HG03442 (cell line): ENCODE data around the gene EME2.

Experiments used
- ATAC-seq: cut with Tn5 transposase; IDR thresholded peaks from one replicate; pipeline ENCODE4 v1.9.1; 2021; ENCODE audit warnings: mild to moderate bottlenecking, moderate library complexity; ENCODE audit not compliant: unreplicated experiment

The EME2 gene

GRCh38 chr16:1766231-1766630 is 6.4 kb upstream of the EME2 start:
- no peak for ATAC-seq

- no peak for ATAC-seq
Observed at GRCh38 chr16:1766701-1767100, 5.9 kb upstream of the EME2 start.

DNA sequence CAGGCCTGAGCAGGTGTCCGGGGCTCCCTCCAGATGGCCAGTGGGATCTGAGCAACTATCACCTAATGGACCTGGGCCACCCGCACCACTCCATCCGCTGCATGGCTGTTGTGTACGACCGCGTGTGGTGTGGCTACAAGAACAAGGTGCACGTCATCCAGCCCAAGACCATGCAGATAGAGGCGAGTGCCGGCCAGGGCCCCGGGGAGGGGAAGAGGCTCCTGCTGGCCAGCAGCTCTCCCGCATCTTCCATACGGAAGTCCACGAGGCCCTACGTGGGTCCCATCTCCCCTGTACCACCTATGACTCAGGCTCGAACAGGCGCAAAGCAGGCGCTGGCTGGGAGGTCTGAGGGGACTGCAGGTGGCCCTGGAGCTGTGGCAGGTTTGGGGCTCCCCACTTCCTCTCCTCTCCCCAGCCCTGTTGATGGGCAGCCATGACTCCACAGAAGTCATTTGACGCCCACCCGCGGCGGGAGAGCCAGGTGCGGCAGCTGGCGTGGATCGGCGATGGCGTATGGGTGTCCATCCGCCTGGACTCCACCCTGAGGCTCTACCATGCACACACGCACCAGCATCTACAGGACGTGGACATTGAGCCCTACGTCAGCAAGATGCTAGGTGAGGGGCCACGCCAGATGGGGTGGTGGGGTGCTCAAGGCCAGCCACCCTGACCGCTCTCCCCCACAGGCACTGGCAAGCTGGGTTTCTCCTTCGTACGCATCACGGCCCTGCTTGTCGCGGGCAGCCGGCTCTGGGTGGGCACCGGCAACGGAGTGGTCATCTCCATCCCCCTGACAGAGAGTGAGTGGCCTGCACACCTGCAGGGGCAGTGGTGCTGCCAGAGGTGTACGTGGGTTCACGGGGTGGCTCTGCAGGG is 5.3 kb upstream of the EME2 start:
- no peak for ATAC-seq

DNA sequence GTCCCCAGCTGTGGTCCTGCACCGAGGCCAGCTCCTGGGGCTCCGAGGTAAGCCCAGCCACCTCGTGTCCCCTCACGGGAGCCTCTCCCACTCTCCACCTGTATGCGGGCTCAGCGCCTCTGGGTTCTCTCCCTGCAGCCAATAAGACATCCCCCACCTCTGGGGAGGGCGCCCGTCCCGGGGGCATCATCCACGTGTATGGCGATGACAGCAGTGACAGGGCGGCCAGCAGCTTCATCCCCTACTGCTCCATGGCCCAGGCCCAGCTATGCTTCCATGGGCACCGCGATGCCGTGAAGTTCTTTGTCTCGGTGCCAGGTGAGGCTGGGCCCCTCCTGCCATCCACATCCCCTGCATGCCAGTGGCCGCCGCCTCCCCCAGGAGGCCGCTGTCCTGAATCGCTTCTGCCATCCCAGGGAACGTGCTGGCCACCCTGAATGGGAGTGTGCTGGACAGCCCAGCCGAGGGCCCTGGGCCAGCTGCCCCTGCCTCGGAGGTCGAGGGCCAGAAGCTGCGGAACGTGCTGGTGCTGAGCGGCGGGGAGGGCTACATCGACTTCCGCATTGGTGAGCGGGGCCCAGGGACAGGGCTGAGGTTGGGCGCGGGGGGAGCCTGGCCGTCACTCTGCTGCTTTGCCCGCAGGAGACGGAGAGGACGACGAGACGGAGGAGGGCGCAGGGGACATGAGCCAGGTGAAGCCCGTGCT is 4.4 kb upstream of the EME2 start:
- ATAC-seq: no peak

DNA sequence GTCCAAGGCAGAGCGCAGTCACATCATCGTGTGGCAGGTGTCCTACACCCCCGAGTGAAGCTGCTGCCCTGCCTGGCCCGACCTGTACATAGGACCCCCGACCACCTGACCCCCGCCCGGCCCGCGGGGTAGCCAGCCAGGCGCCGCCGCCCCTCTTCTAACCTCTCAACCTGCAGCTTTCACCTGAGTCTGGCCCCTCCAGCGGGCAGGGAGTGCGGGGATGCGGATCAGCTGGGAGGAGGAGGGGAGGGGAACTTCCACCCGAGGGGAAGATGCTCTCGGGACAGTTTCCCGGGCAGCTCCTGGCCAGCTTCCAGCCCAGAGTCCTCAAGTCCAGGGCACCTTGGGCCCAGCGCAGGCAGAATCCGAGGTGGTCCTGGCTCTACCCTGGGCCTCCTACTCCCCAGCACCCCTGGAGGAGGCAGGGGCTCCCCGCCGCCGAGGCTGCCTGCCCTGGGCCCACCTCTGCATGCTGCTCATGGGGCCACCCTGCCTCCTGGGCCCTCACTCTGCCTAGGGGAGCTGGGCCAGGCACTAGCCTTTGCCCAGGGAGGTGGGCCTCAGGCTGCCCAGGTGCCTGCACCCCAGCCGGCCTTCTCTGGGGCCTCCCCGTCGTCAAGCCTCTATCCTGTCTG is 3.7 kb upstream of the EME2 start:
- no peak for ATAC-seq

DNA sequence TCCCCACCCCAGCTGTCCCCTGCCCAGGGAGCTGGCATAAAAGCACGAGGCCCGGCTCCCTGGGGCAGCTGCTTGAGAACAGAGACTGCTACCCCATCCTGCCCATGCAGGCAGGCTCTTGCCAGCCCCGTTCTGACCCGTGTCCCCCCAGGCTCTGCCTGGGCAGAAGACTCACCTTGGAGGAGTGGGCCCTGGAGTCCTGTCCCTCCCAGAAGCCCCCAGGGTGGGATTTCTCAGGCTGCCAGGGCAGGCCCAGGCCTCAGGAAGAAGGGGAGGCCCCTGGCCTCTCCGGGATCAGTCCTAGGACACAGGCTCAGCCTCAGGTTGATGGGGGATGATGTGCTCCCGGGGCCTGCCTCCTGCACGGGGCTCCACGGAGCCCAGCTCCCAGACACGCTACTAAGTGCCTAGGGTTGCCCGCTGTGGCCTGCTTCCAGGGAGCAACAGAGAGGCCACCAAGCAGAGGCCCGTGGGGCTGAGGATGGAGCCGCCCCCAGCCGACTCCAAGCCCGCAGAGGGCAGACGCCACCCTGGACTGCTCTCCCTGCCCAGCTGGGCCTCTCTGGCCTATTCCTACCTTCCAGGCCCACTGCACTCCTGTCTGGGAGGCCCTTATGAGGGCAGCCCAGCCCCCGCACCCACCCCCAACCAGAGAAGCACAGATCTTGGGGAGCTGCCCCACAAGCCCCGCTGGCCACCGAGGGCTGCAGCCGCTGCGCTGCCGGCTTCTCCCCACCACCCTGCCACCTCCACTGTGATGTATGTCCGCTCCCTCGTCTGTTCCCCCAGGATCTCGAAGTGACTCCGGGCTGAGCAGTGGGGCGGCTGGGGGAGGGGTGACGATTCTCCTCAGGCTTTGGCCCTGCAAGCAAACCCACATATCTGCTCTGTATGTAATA is 3.0 kb upstream of the EME2 start:
- no peak for ATAC-seq

DNA sequence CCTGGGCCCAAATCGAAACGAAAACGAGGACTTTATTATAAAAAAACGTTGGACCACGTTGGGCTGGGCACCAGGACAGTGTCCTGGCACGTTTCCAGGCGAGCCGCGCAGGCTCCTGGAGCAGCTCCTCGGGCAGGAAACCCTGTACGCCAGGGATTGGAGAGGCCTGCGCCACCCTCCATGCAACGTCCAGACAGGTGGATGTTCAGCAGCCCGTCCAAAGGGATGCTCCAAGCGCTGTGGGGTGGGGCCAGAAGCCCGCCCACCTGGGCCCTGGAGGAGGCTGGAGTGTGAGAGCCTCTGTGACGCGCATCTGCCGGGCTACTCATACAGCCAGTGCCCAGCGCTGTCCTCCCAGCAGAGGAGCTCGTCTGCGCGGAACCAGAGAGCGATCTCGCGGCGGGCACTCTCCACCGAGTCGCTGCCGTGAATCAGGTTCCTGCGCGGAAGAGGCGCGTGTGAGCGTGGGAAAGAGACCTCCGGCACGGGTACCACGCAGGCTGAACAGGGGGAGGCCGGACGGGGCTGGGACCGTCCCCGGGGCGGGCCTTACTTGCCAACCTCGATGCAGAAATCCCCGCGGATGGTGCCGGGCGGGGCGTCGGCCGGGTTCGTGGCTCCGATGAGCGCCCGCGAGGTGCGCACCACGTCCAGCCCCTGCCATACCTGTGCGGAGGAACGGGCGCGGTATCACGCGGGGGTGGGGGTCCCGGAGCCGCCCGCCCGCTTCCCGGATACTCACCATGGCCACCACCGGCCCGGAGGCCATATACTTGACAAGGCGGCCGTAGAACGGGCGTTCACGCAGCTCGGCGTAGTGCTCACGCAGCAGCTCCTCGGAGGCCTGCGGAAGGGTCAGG is 2.1 kb upstream of the EME2 start:
- no peak for ATAC-seq

GRCh38 chr16:1771188-1771863 is 1.3 kb upstream of the EME2 start, which contains the start of gene NME3:
NME3 (minus strand) TSS chr16:1771543; CDS start chr16:1771534, 9 bp downstream.
- no peak for ATAC-seq

DNA sequence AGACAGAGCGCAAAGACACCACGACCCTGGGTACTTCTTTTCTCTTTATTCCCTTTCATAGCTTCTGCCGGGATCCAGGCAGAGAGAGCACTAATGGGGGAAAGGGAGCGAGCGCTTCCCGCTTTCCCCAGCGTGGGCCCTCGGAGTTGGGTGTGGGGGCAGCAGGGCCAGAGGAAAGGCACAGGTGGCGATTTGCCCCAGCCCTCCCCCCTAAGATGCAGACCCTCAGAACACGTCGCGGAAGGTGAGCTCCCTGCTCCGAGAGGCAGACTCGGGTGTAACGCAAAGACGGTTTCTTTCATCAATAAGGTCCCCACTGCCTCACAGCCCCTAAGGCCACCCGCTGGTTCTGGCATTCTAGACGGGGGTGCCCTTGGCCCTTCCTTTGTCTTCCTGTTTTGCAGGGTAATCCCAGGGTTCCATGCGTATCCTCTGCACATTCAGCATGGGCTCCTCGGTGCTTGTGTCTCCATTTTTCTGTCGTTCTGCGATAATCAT is 697 bp upstream of the EME2 start:
- no peak for ATAC-seq

DNA sequence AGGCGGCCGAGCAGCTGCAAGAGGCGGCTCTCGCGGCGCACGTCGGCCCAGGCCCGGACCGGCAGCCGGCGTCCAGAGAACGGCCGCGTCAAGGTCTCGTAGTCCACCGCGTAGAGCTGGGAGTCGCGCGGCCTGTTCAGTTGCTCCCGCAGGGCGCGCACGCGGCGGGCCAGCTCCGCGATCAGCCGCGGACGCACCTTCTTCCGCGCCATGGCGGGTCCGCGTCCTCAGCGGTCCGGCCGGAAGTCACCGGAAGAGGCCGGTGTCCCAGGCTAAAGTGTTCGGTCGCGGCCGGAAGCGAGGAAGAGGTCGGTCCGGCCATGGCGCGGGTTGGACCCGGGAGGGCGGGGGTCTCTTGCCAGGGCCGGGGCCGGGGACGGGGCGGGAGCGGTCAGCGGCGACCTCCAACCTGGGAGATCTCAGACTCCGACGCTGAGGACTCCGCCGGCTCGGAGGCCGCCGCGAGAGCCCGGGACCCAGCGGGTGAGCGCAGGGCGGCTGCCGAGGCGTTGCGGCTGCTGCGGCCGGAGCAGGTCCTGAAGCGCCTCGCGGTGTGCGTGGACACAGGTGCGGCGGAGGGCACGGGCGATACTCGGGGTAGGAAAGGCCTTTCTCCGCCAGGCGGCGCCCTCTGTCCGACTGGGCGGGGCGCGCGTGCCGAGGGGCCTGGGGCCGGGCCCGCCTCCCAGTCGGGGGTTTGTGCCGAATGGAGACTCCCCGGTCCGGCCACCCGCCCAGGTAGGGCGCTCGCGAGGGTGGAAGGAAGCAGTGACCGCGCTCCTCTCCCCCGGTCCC is 495 bp downstream of the EME2 start, which contains the start of gene MRPS34:
Gene MRPS34, minus strand, starts transcription at position 227 of the 795 bp plus-strand sequence. Its CDS starts 15 bp downstream, at position 212.
- peak; percentile 37 for ATAC-seq

DNA sequence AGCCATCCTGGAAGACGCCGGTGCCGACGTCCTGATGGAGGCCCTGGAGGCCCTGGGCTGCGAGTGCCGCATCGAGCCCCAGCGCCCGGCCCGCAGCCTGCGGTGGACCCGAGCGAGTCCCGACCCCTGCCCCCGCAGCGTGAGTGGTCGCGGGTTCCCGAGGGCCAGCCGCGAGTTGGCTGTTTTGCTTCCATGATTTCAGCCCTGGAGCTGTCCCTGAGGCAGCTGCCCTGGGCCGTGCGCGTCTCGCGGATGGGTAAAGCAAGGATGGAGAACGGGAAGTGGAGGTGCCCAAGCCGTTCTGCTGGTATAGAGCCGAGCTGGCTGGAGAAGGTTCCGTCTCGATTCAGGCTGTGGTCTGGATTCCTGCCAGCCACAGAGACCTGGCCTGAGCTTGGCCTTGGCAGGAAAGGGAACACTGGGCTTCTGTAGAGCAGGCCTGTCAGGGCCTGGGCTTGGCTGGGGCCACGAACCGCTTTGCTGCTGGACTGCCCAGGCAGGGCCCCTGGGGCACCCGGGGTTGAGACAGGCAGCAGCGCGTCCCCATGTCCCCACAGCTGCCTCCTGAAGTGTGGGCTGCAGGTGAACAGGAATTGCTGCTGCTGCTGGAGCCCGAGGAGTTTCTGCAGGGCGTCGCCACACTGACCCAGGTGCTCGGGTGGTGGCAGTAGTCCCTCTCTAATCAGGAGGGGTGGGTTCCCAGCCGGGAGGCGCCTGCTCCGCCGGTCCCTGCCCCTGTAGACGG is 1.3 kb downstream of the EME2 start:
- ATAC-seq: peak; percentile 8

GRCh38 chr16:1774448-1774780 is 1.8 kb downstream of the EME2 start:
- no peak for ATAC-seq

DNA sequence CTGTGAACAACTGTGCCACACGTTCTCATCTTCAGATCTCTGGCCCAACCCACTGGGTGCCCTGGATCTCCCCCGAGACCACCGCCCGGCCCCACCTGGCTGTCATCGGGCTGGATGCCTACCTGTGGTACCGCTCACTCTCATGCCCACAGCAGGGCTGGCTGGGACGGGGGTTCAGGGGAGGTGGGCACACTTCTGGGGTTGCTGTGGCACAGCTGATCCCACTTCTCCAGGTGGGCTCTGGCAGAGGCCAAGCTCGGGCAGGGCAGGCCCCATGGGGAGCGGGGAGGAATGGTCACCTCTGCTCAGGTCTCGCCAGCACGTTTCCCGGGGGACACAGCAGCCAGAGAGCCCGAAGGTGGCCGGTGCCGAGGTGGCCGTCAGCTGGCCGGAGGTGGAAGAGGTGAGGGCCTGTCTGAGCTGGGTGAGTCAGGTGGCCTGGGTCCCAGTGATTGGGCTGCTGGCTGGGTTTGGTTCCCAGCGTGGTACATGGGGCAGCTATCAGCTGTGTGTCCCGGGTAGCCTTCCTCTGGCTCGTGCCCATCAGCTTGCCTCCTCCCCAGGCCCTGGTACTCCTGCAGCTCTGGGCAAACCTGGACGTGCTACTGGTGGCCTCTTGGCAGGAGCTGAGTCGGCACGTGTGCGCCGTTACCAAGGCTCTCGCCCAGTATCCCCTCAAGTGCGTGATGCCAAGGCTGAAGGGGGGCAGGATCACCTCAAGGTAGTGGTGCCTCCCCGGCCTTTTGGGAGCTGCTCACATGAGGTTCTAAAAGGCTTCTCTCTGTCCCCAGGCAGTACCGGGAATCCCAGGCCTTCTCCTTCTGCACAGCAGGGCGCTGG is 2.6 kb downstream of the EME2 start:
- ATAC-seq: no peak

GRCh38 chr16:1775846-1776671 is 3.4 kb downstream of the EME2 start:
- no peak for ATAC-seq

DNA sequence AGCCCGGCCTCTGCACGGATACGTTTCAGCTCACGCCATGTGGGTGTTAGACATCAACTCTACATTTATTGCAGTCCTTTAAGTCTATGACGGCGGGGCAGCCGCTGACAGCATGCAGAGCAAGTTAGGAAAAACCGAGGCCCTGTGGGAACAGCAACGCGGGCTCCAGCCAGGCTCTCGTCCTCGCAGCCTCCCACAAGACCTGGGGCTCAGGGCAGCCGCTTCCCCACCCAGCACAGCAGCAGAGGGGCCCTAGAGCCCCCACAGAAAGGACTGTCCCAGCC is 4.0 kb downstream of the EME2 start:
- no peak for ATAC-seq

GRCh38 chr16:1776991-1777374 is 4.4 kb downstream of the EME2 start:
- no peak for ATAC-seq
